Measurements from ENCODE around the gene MAGEB17.

DNA sequence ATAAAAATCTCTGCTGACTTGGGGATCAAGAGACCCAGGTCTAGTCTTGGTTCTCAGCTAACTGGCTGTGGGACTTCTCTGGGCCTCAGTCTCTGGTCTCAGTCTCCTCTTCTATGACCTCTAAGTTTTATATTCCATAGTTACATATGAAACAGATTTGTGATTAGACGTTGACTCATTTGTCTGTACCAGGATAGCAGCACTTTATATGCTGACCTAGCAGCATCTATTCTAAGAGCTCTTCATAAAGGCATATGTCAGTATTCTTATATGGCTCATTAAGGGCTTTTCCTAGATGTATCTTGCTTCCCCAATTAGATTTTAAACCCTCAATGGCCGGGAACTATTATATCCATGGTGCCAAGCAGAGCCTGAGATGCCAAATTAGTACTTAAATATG, 31.2 kb upstream of the MAGEB17 start:
- TF ChIP-seq, protein P1, sequence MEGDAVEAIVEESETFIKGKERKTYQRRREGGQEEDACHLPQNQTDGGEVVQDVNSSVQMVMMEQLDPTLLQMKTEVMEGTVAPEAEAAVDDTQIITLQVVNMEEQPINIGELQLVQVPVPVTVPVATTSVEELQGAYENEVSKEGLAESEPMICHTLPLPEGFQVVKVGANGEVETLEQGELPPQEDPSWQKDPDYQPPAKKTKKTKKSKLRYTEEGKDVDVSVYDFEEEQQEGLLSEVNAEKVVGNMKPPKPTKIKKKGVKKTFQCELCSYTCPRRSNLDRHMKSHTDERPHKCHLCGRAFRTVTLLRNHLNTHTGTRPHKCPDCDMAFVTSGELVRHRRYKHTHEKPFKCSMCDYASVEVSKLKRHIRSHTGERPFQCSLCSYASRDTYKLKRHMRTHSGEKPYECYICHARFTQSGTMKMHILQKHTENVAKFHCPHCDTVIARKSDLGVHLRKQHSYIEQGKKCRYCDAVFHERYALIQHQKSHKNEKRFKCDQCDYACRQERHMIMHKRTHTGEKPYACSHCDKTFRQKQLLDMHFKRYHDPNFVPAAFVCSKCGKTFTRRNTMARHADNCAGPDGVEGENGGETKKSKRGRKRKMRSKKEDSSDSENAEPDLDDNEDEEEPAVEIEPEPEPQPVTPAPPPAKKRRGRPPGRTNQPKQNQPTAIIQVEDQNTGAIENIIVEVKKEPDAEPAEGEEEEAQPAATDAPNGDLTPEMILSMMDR (conservative IDR thresholded peaks at IDR 0.05; ENCODE audit: low read depth, low read length): no peak
- no peak for TF ChIP-seq EZH2 (IDR thresholded peaks at IDR 0.05; ENCODE audit: borderline replicate concordance, low read depth, low read length, poor library complexity, severe bottlenecking)

Data from A673 (cell line).